ENCODE results near the gene F11R. TPM values are rescaled to one million over a fixed set of nuclear protein-coding genes. Genes with fewer than 3 reads are reported as not detected.
"Not testable (repeated sequence)": the region's sequence is repeated elsewhere in the genome, so short reads cannot be mapped to it uniquely, and the experiment has no call there.

F11R gene
- total RNA-seq, 1 donor from 2014 or later, result 65.4 TPM

DNA sequence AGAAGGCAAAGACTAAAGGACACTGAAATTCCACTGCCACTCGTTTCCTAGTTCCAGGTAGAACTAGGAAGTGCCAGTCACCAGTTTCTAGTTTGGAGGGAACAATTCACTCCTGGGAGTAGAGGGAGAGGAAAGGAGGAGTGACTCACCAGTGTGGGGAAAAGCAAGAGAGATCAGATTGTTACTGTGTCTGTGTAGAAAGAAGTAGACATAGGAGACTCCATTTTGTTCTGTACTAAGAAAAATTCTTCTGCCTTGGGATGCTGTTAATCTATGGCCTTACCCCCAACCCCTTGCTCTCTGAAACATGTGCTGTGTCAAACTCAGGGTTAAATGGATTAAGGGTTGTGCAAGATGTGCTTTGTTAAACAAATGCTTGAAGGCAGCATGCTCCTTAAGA lies 4.3 kb downstream of the F11R start:
- ATAC-seq; DNase-seq (ENCODE audit: low spot score): not testable (repeated sequence)

DNA sequence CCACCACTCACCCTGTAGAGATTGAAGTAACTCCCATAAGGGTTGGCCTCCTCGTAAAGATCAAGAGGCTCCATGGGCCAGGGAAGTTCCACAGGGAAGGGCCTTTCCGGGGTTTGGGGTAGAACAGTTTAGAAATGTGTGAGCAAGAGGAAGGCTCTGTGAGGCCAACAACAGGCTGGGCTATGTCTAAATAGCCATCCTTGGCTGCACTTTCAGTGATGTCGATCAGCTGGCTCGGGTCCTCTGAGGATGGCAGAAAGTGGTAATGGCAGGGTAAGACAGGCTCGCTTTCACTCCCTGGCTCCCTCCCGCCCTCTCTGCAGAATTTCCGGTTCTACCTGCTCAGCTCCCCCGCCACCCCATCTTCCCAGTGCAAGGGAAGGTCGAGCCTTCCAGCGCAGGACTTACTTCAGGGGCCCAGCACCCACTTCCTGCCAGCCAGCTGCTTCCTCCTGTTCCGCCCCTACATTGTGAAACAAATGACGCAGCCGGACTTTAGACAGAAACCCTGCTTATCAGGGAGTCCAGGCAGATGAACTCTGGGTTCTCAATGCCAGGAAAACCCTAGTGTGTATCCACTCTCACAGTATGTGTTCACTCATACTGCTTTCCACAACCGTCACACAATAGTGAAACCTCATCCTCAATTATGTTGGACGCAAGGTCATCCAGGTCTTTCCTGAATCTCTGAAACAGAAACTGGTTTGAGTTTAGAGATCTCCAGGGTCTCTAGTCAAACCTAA lies 7.3 kb downstream of the F11R start:
- DNase-seq (ENCODE audit: low spot score), result peak; percentile 97

DNA sequence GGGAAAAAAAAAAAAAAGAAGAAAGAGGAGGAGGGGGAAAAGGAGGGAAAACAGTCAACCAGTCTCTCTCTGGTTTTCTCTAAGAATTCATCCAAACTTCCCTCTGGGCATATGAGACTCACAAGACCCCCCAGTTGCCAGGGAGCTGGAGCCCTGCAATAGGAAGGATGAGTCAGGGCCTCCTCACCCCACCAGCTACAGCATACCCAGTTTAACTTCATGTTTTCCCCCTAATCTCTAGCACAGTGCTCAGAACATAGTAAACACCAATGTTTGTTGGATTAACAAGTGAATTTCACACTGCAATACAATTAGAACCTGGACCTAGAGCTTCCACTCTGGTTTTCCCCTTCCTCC lies 7.8 kb downstream of the F11R start:
- no peak for DNase-seq (ENCODE audit: low spot score)

More for the DNA sequence above, 7.3 kb downstream of the F11R start:
- ATAC-seq, result peak; percentile 86

DNA sequence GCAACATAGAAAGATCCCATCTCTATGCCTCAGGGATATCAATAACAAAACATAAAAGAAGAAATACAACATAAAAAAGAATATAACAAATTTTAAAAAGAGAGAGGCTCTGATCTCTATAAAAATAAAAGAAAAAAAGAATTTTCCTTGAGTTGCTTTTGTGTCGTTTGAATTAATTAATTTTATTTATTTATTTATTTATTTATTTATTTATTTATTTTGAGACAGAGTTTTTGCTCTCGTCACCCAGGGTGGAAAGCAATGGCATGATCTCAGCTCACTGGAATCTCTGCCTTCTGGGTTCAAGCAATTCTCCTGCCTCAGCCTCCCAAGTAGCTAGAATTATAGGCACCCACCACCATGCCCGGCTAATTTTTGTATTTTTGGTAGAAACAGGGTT lies 8.5 kb downstream of the F11R start:
- DNase-seq (ENCODE audit: low spot score) (no peak), ATAC-seq (no peak)

More for the DNA sequence above, 7.8 kb downstream of the F11R start:
- peak; percentile 16 for ATAC-seq

DNA sequence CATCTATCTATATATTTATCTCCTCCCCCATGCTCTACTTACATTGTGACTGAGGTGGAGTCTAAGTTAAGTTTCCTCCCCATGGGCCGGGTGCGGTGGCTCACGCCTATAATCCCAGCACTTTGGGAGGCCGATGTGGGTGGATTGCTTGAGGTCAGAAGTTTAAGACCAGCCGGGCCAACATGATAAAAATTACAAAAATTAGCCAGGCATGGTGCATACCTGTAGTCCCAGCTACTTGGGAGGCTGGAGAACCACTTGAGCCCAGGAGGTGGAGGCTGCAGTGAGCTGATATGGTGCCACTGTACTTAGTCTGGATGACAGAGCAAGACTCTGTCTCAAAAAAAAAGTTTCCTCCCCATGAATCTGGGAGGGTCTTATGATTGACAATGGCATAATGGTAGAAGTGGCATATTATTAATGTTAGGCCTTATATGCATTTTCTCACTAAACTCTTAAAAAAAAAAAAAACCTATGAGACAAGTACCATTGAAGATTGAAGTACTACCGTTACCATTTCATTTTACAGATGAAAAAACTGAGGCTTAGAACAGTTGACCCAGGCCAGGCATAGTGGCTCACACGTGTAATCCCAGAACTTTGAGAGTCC lies 11.2 kb downstream of the F11R start:
- ATAC-seq (no peak), DNase-seq (ENCODE audit: low spot score) (no peak)

DNA sequence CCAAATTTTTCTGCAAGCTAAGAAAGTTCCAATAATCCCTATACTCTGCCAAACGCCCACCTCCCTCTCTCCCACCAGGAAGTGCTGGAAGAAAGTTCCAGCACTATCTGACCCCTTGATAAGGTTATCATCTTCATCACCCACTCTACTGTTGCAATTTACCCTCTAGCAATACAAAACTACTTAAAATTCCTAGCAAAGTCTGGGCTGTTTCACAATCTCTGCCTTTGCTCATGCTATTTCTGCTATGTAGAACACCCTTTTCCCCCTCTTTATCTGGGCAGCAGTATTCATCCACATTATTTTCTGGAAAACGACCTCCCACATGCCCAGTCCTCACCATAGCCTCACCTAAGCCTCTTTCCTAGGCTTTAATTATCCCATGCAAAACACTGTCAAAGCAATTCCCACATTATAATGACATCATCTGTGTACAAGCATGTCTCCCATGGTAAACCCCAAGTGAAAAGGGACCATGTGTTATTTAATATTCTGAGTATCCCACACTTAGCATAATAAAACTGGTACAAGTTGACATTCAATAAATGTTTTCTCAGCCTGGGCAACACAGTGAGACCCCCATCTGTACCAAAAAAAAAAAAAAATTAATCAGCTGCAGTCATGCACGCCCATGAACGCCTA lies 12.0 kb downstream of the F11R start:
- ATAC-seq (no peak), DNase-seq (ENCODE audit: low spot score) (no peak)

DNA sequence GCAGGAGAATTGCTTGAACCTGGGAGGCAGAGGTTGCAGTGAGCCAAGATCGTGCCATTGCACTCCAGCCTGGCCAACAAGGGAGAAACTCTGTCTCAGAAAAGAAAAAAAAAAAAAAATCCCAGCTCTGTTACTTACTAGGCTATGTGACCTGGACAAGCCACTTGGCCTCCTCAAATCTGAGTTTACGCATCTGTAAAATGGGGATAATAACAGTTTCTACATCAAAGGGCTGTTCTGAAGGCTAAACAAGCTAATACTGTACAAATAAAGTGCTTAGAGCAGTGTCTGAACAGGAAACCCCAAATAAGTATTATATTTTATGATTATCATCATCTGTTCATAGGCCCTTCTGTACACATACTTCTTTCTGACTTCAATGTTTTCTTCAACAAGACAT lies 13.6 kb downstream of the F11R start:
- DNase-seq (ENCODE audit: low spot score), result no peak
- ATAC-seq, result no peak

DNA sequence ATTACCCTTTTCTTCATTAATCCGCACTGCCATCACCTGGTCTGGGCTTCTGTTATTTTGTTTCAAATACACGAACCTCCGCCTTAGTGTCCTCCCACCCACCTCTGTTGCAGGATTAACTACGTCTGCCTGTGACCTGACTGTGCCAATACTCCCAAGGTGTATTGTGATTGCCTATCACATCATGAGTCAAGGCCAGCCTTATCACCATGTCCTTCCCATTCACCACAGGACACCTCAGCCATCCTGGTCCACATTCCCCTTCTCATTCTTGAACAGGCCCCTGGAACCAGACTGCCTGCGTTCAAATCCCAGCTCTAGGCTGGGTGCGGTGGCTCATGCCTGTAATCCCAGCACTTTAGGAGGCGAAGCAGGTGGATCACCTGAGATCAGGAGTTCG lies 14.4 kb downstream of the F11R start:
- no peak for ATAC-seq
- no peak for DNase-seq (ENCODE audit: low spot score)

DNA sequence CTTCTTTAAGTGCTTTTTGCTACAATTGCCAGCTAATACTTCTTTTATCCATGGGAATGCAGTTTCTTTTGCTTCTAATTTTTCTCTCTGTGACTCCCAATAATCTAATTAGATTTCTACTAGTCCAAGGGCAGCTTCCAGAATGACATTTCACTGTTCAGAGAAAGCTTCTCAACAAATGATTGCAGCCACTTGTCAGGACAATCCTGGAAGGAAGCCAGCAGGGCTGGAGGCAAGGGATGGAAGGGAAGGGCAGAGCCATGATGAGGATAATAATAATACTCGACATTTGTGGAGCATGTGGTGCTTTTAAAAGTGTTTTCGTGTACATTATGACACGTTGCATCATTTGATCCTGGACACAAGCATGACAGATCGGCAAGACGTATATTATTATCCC lies 19.4 kb downstream of the F11R start:
- no peak for DNase-seq (ENCODE audit: low spot score)
- no peak for ATAC-seq

DNA sequence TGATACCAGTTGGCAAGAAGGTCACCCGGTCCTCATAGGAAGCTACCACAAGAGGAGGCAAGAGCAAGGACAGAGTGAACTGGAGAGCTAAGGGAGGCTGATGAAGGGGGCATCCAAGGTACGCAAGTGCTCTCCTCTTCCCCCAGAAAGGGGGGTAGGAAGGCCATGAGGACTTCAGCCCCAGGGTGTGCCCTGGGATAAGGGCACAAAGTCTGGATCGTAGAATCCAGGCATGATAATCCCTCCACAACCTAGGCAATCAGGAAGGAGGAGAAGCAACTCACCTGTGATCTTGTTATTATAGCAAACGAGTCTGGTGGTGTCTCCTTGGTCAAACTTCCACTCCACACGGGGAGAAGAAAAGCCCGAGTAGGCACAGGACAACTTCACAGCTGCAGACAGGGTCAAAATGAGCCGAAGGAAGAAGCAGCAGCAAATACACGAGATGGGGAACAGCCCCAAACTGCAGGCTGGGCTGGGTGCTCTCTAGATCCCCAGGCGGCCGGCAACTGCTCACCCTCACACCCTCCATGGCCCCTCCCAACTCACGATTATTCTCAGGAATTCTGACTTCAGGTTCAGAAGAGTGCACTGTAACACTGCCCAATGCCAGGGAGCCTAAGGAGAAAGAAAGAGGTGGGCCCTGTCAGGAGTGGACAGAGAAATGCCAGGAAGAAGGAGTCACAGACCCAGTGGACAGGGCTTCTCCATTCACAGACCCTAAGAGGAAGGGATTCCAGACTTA lies 20.0 kb downstream of the F11R start:
- ATAC-seq (no peak), DNase-seq (ENCODE audit: low spot score) (no peak)

DNA sequence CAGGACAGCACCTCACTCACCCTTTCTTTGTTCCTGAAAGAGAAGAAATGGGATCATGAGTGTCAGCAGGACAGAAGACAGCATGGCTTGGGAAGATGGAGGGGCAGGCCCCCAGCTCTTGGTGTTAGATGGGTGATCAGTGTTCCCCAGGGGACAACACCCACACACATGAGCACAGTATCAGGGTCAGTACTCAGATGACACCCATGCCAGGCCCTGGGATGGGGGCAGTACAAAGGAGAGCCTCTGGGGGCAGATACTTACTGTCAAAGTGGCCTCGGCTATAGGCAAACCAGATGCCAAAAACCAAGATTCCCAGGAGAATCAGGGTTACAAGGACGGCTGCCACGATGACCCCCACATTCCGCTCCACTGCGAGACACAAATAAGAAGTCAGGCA lies 21.6 kb downstream of the F11R start:
- ATAC-seq, result no peak
- DNase-seq (ENCODE audit: low spot score), result no peak

DNA sequence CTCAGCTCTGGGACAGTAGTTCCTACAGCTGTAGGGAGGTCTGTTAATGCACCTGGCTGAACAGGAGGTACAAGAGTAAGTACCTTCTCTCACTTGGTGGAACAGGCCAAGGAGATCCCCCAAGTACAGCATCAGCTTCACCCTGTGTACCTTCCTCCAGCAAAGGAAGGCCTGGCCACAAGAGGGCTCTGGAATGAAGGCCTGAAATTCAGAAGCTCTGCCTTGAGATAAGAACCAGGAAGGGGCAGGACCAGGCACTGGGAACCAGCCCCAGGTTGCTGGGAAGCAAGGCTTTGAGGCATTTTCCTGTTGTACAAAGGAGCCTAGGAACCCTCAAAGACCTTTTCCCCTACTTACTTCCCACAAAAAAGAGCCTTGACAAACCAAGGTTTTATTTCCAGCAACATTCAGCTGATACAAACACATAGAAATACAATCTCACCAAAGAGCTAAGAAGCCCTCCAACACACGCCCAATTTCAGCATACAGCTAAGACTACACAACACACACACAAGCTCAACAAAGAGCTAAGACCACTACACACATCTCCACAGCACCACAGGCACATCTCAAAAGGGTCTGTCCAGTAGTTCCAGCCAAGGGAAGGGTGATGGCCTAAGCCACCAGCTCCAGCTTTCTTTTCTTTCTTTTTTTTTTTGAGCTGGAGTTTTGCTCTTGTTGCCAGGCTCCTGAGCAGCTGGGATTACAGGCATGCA lies 23.5 kb downstream of the F11R start:
- ATAC-seq (peak; percentile 89), DNase-seq (ENCODE audit: low spot score) (peak; percentile 68)

DNA sequence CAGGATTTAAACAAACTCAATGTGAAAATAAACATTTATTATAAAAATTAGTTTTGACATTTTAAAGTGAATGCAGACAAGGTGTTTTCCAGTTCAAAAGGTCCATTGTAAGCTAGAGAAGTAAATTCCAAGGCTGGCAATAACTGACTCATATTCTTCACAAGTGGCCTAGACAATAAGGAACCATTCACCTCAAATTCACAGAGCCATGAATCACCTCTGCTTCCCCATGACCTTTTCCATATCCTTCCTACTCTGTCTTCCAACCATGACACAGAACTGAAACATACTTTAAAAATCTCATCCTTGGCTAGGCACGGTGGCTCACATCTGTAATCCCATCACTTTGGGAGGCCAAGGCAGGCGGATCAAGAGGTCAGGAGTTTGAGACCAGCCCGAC lies 24.8 kb downstream of the F11R start:
- DNase-seq (ENCODE audit: low spot score) (no peak), ATAC-seq (no peak)

DNA sequence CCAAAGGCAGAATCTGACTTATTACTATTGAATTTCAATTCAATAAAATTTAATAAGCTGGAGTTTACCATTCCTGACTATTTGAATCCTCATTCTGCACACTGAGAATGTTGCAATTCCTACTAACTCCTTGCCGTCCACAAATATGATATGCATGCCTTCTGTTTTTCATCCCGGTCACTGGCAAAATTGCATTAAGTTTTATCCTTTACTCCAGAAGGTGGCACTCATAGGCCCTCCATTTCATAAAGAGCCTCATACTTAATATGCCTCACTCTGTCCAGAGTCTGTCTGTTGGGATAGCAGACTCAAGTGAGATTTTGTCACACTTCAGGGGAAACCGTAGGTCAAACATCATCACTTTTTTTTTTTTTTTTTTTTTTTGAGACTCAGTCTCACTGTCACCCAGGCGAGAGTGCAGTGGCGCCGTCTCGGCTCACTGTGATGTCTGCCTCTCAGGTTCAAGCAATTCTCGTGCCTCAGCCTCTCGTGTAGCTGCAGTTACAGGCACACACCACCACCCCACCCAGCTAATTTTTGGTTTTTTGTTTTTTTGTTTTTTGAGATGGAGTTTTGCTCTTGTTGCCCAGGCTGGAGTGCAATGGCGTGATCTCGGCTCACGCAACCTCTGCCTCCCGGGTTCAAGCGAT lies 27.3 kb downstream of the F11R start:
- no peak for DNase-seq (ENCODE audit: low spot score)

DNA sequence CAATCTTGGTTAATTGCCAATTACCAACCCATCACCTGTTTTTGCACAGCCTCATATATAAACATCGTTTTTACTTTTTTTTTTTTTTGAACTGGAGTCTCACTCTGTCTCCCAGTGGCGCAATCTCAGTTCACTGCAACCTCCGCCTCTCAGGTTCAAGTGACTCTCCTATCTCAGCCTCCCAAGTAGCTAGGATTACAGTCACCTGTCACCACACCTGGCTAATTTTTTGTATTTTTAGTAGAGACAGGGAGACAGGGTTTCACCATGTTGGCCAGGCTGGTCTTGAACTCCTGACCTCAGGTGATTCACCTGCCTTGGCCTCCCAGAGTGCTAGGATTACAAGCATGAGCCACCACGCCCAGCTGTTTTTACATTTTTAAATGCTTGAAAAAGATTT lies 28.9 kb downstream of the F11R start:
- ATAC-seq, result not testable (repeated sequence)

More for the DNA sequence above, 27.3 kb downstream of the F11R start:
- ATAC-seq, result peak; percentile 69

DNA sequence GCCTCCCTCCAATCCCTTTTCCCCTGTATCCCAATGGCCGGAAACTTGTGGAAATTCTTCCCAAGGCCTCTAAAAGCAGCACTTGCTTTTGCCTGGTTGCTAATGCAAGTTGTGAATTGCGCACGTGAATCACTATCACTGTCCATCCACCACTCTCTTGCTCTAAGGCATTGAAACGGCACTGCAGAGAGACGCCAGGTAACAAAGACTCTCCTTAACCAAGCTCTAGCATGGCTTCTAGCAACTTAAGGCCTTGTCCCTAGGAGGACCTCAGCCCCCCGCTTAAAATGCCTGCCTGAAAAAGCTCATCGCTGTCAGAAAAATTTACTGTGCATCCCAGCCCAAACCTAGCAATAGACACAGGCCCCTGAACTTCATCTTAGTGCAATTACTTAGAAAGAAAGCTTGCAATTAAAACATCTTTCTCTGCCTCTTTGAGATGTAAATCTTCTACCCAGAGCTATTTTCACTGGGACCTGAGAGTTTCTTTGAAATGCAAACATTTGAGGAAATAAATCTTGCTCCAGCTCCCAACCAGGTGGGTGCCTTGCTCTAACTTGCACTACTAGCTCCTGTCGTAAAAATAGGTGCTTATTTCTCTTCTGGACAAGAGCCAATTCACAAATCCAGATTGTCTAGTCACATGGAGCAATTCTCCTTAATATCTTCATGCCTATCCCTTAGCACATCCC lies 33.4 kb downstream of the F11R start:
- ATAC-seq, result no peak
- no peak for DNase-seq (ENCODE audit: low spot score)

More for the DNA sequence above, 28.9 kb downstream of the F11R start:
- DNase-seq (ENCODE audit: low spot score), result not testable (repeated sequence)

DNA sequence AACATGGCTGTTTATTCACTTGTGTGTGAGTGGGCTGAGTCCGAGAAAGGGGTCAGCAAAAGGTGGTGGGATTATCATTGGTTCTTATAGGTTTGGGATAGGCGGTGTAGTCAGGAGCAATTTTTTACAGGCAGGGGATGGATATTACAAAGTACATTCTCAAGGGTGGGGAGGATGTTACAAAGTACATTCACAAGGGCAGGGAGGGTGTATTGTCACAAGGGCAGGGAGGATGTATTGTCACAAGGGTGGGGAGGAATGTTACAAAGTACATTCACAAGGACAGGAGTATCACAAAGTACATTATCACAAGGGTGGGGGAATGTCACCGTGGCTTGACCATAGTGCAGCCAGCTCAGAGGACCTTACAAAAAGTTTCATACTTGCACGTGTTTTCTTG lies 35.2 kb downstream of the F11R start:
- ATAC-seq, result no peak
- no peak for DNase-seq (ENCODE audit: low spot score)

DNA sequence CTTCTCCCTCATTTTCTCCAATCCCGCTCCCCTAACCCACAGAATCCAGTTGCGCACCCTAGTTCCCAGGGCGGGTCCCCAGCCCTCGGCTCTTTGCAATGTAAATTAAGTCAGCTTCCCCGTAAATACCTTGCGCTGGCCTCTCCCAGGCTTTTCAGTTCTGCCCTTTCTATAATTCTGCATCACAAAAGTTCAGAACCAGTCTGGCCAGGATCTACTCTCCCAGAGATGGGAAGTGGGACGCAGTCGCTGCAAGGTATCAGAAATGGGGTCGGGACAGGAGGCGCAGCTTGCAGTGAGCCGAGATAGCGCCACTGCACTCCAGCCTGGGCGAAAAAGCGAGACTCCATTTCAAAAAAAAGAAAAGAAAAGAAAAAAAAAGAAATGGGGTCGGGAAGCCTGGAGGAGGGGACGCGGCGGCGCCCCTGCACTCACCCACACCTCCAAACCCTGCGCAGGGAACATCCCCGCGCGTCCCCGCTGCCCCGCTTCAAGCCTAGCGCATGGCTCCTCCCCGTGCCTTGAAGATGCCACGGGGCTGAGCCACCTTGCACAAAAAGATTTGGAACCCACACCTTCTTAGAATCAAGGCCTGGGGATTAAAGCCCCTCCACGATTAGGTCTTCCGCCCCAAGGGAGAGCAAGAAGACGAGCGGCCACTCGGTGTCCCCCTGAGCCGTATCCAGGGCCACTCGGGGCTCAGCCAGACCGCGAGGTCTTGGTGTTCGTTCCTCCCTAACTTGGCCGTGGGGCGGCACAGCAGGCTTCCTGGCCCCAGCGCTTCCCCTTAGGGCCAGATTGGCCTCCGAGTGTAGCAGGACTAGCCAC lies 39.2 kb downstream of the F11R start:
- peak; percentile 53 for ATAC-seq
- DNase-seq (ENCODE audit: low spot score), result no peak

DNA sequence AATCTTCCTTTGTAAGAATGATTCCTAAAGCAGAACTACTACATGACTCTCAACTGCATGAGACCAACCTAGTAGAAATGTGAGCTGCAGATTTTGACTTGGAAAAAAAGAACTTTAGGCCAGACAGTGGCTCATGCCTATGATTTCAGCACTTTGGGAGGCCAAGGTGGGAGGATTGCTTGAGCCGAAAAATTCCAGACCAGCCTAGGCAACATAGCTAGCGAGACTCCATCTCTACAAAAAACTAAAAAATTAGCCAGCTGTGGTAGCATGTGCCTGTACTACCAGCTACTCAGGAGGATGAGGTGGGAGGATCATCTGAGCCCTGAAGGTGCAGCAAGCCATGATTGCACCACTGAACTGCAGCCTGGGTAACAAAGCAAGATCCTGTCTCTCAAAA lies 41.7 kb downstream of the F11R start:
- no peak for ATAC-seq
- no peak for DNase-seq (ENCODE audit: low spot score)
